ENCODE data around the gene CDC37L1.

Gene CDC37L1

GRCh38 chr9:4690144-4690543, 10.8 kb downstream of the CDC37L1 start:
- DNase-seq (ENCODE audit: low read depth, low spot score), result no peak
- no peak for TF ChIP-seq CTCF (IDR thresholded peaks at IDR 0.05; ENCODE audit: low read depth, low read length)
- in situ Hi-C loops (cut with HindIII; ENCODE audit: low sequenced_read_pairs), result no loop called here
- no peak overlapping the region for H3K4me3 ChIP-seq (ENCODE audit: low read depth, low read length)

GRCh38 chr9:4691795-4692194, 12.4 kb downstream of the CDC37L1 start:
- TF ChIP-seq CTCF (IDR thresholded peaks at IDR 0.05; ENCODE audit: low read depth, low read length), result no peak
- no peak overlapping the region for H3K4me3 ChIP-seq (ENCODE audit: low read depth, low read length)
- in situ Hi-C loops (cut with HindIII; ENCODE audit: low sequenced_read_pairs), result no loop called here
- DNase-seq (ENCODE audit: low read depth, low spot score), result peak; percentile 44

GRCh38 chr9:4700091-4700490, 20.7 kb downstream of the CDC37L1 start:
- DNase-seq (ENCODE audit: low read depth, low spot score), result no peak
- no peak for TF ChIP-seq CTCF (IDR thresholded peaks at IDR 0.05; ENCODE audit: low read depth, low read length)
- in situ Hi-C loops (cut with HindIII; ENCODE audit: low sequenced_read_pairs), result no loop called here
- no peak overlapping the region for H3K4me3 ChIP-seq (ENCODE audit: low read depth, low read length)

- DNase-seq (ENCODE audit: low read depth, low spot score), result no peak
- no peak overlapping the region for H3K4me3 ChIP-seq (ENCODE audit: low read depth, low read length)
- no peak for TF ChIP-seq CTCF (IDR thresholded peaks at IDR 0.05; ENCODE audit: low read depth, low read length)
- in situ Hi-C loops (cut with HindIII; ENCODE audit: low sequenced_read_pairs), result no loop called here
Observed at GRCh38 chr9:4700932-4701331, 21.6 kb downstream of the CDC37L1 start.

GRCh38 chr9:4701526-4701925, 22.2 kb downstream of the CDC37L1 start:
- in situ Hi-C loops (cut with HindIII; ENCODE audit: low sequenced_read_pairs), result no loop called here
- DNase-seq (ENCODE audit: low read depth, low spot score), result no peak
- TF ChIP-seq CTCF (IDR thresholded peaks at IDR 0.05; ENCODE audit: low read depth, low read length), result no peak
- no peak overlapping the region for H3K4me3 ChIP-seq (ENCODE audit: low read depth, low read length)

GRCh38 chr9:4704129-4704528, 24.8 kb downstream of the CDC37L1 start:
- no peak overlapping the region for H3K4me3 ChIP-seq (ENCODE audit: low read depth, low read length)
- no peak for TF ChIP-seq CTCF (IDR thresholded peaks at IDR 0.05; ENCODE audit: low read depth, low read length)
- DNase-seq (ENCODE audit: low read depth, low spot score), result no peak
- in situ Hi-C loops (cut with HindIII; ENCODE audit: low sequenced_read_pairs), result no loop called here

- no peak overlapping the region for H3K4me3 ChIP-seq (ENCODE audit: low read depth, low read length)
- in situ Hi-C loops (cut with HindIII; ENCODE audit: low sequenced_read_pairs), result no loop called here
- no peak for TF ChIP-seq CTCF (IDR thresholded peaks at IDR 0.05; ENCODE audit: low read depth, low read length)
- no peak for DNase-seq (ENCODE audit: low read depth, low spot score)
Observed at GRCh38 chr9:4706021-4706420, 26.7 kb downstream of the CDC37L1 start.
